Dedifferentiated amniotic fluid mesenchymal stem cell (primary cell): ENCODE measurements around the gene TXNDC2.
"Not testable (repeated sequence)": the region's sequence is repeated elsewhere in the genome, so short reads cannot be mapped to it uniquely, and the experiment has no call there.

Source experiments
- DNase-seq: peaks from one replicate; pipeline ENCODE4 v3.0.0-alpha.2; 2016; ENCODE audit errors: extremely low spot score

The TXNDC2 gene

GRCh38 chr18:9885170-9886004, at the start of gene TXNDC2:
Gene TXNDC2, plus strand, starts transcription at chr18:9885973. Its CDS starts 708 bp downstream, at chr18:9886681.
- DNase-seq: no peak

GRCh38 chr18:9838144-9838877, 47.5 kb upstream of the TXNDC2 start:
- no peak for DNase-seq

GRCh38 chr18:9839211-9839610, 46.6 kb upstream of the TXNDC2 start:
- DNase-seq: no peak

- no peak for DNase-seq
These were observed 45.9 kb upstream of the TXNDC2 start for GRCh38 chr18:9839853-9840252.

GRCh38 chr18:9841752-9842151, 44.0 kb upstream of the TXNDC2 start:
- DNase-seq: no peak

GRCh38 chr18:9842448-9842847, 43.3 kb upstream of the TXNDC2 start:
- DNase-seq: no peak

GRCh38 chr18:9845256-9845655, 40.5 kb upstream of the TXNDC2 start:
- no peak for DNase-seq

GRCh38 chr18:9846162-9846925, 39.4 kb upstream of the TXNDC2 start:
- no peak for DNase-seq

GRCh38 chr18:9848170-9848879, 37.4 kb upstream of the TXNDC2 start:
- no peak for DNase-seq

- DNase-seq: no peak
These were observed 36.1 kb upstream of the TXNDC2 start for GRCh38 chr18:9849407-9850283.

GRCh38 chr18:9850309-9850708, 35.5 kb upstream of the TXNDC2 start:
- no peak for DNase-seq

- no peak for DNase-seq
These were observed 34.3 kb upstream of the TXNDC2 start for GRCh38 chr18:9851511-9851910.

- no peak for DNase-seq
These were observed 33.3 kb upstream of the TXNDC2 start for GRCh38 chr18:9852266-9853081.

- no peak for DNase-seq
These were observed 30.7 kb upstream of the TXNDC2 start for GRCh38 chr18:9854801-9855676.

- DNase-seq: no peak
These were observed 30.1 kb upstream of the TXNDC2 start for GRCh38 chr18:9855681-9856080.

GRCh38 chr18:9856092-9856491, 29.7 kb upstream of the TXNDC2 start:
- DNase-seq: no peak

GRCh38 chr18:9857479-9857998, 28.2 kb upstream of the TXNDC2 start:
- DNase-seq: not testable (repeated sequence)

GRCh38 chr18:9858642-9859041, 27.1 kb upstream of the TXNDC2 start:
- DNase-seq: no peak

GRCh38 chr18:9859232-9859631, 26.5 kb upstream of the TXNDC2 start:
- DNase-seq: no peak
